H1 (cell line): ENCODE results near the gene PDXP. TPM values are rescaled to one million over a fixed set of nuclear protein-coding genes. Genes with fewer than 3 reads are reported as not detected.

Experiments used
- CTCF ChIA-PET: fragments of 300-600 bp; sonication (Branson Sonifier 250); formaldehyde crosslinking; loops from one replicate; lab custom pipeline; 2021; ENCODE audit not compliant: partially characterized antibody; lab: Charles Lee
- POLR2A ChIA-PET: fragments of 300-600 bp; sonication (Branson Sonifier 250); formaldehyde crosslinking; loops from one replicate; lab custom pipeline; 2021; ENCODE audit warnings: inconsistent platforms; ENCODE audit not compliant: partially characterized antibody; lab: Charles Lee
- DNase-seq, 2 experiments: peaks; one replicate each; pipeline versions ENCODE4 v3.0.0 to v3.0.0-alpha.2; 2010 to 2022; ENCODE audit warnings: low spot score in 2 of 2, low read depth in 1 of 2, mixed read lengths in 1 of 2
- FAIRE-seq: peaks from 2 replicates; lab custom pipeline; 2011; peaks lifted over from hg19 to GRCh38; lab: Jason Lieb, UNC
- H2AFZ ChIP-seq: 2 replicates; pipeline ENCODE4 v1.8.1; 2012; ENCODE audit warnings: low read length, inconsistent platforms
- H2AK5ac ChIP-seq: 2 replicates; pipeline ENCODE4 v1.6.1; 2013; ENCODE audit warnings: low read depth, low read length
- H2BK120ac ChIP-seq: replicated peaks from 2 replicates; pipeline ENCODE3; 2013; ENCODE audit warnings: low read depth, low read length, inconsistent platforms
- H2BK12ac ChIP-seq: 2 replicates; pipeline ENCODE4 v1.6.1; 2013; ENCODE audit warnings: low read depth, low read length
- H2BK15ac ChIP-seq: 2 replicates; pipeline ENCODE4 v1.6.1; 2013; ENCODE audit warnings: low read length
- H2BK20ac ChIP-seq: 2 replicates; pipeline ENCODE4 v1.6.1; 2013; ENCODE audit warnings: low read length
- H2BK5ac ChIP-seq: 2 replicates; pipeline ENCODE4 v1.6.1; 2013; ENCODE audit warnings: low read depth, low read length
- H3K14ac ChIP-seq: 2 replicates; pipeline ENCODE4 v1.6.1; 2013; ENCODE audit warnings: inconsistent platforms; ENCODE audit not compliant: insufficient read length
- H3K18ac ChIP-seq: 2 replicates; pipeline ENCODE4 v1.6.1; 2013; ENCODE audit warnings: low read length; ENCODE audit errors: extremely low read depth
- H3K23ac ChIP-seq: 2 replicates; pipeline ENCODE4 v1.6.1; 2013; ENCODE audit warnings: inconsistent platforms; ENCODE audit not compliant: insufficient read length
- H3K23me2 ChIP-seq: 2 replicates; pipeline ENCODE4 v1.6.1; 2013; ENCODE audit warnings: low read depth, low read length
- H3K27ac ChIP-seq: 2 replicates; pipeline ENCODE4 v1.6.1; 2011; ENCODE audit warnings: low read depth, low read length, inconsistent platforms
- H3K27me3 ChIP-seq, 4 experiments: replicated peaks in 1 of 4; 1 replicate in 1 of 4; 2 replicates in 3 of 4; pipeline versions ENCODE4 v1.6.1 to v1.8.1; 2011 to 2013; ENCODE audit warnings: low read length in 3 of 4, mild to moderate bottlenecking in 3 of 4, inconsistent platforms in 2 of 4, mixed read lengths in 2 of 4, moderate library complexity in 1 of 4; ENCODE audit not compliant: control insufficient read depth in 3 of 4, insufficient read depth in 3 of 4; ENCODE audit errors: extremely low read depth in 1 of 4
- H3K36me3 ChIP-seq, 4 experiments: 2 replicates each; pipeline versions ENCODE4 v1.6.1 to v1.8.1; 2011 to 2013; ENCODE audit warnings: mild to moderate bottlenecking in 4 of 4, low read length in 3 of 4, moderate library complexity in 2 of 4, control low read depth in 1 of 4, inconsistent platforms in 1 of 4; ENCODE audit not compliant: insufficient read depth in 4 of 4, control insufficient read depth in 2 of 4
- H3K4ac ChIP-seq: replicated peaks from 2 replicates; pipeline ENCODE3; 2013; ENCODE audit warnings: low read length, low read depth, mixed read lengths, inconsistent platforms; ENCODE audit not compliant: insufficient read length
- H3K4me1 ChIP-seq, 4 experiments: replicated peaks in 1 of 4; 1 replicate in 1 of 4; 2 replicates in 3 of 4; pipeline versions ENCODE4 v1.6.1 to v1.8.1; 2011 to 2013; ENCODE audit warnings: low read length in 3 of 4, inconsistent platforms in 2 of 4, mixed read lengths in 1 of 4; ENCODE audit not compliant: insufficient read depth in 4 of 4, control insufficient read depth in 3 of 4
- H3K4me2 ChIP-seq, 2 experiments: 2 replicates each; pipeline versions ENCODE4 v1.6.1 to v1.8.1; 2011 to 2013; ENCODE audit warnings: low read depth in 2 of 2, low read length in 2 of 2, control low read depth in 1 of 2, inconsistent platforms in 1 of 2, mild to moderate bottlenecking in 1 of 2; ENCODE audit not compliant: insufficient read depth in 1 of 2
- H3K4me3 ChIP-seq, 4 experiments: fragments of 200-600, 300-600 bp in 1 of 4; sonication (generic), shearing (Covaris generic), sonication (Bioruptor Twin) in 1 of 4; 2 replicates each; pipeline versions ENCODE4 v1.5.1 to v1.8.1; 2011 to 2016; ENCODE audit warnings: low read length in 4 of 4, low read depth in 3 of 4, control low read depth in 2 of 4, inconsistent platforms in 2 of 4, mild to moderate bottlenecking in 2 of 4, mixed read lengths in 1 of 4, moderate library complexity in 1 of 4; ENCODE audit not compliant: insufficient read depth in 2 of 4; ENCODE audit errors: extremely low read depth in 1 of 4
- H3K56ac ChIP-seq: replicated peaks from 2 replicates; pipeline ENCODE3; 2013; ENCODE audit warnings: low read depth, mild to moderate bottlenecking, mixed read lengths, low read length, inconsistent platforms; ENCODE audit not compliant: insufficient read length
- H3K79me1 ChIP-seq: 2 replicates; pipeline ENCODE4 v1.6.1; 2013; ENCODE audit warnings: low read depth, low read length, control low read depth
- H3K79me2 ChIP-seq, 2 experiments: 2 replicates each; pipeline versions ENCODE4 v1.6.1 to v1.8.1; 2012 to 2013; ENCODE audit warnings: low read length in 2 of 2, mild to moderate bottlenecking in 2 of 2, inconsistent platforms in 1 of 2; ENCODE audit not compliant: insufficient read depth in 2 of 2, control insufficient read depth in 1 of 2
- H3K9ac ChIP-seq, 4 experiments: replicated peaks in 1 of 4; 1 replicate in 1 of 4; 2 replicates in 3 of 4; pipeline versions ENCODE4 v1.6.1 to v1.8.1; 2011 to 2013; ENCODE audit warnings: low read depth in 3 of 4, low read length in 3 of 4, control low read depth in 2 of 4, mild to moderate bottlenecking in 2 of 4, moderate library complexity in 2 of 4, inconsistent platforms in 1 of 4; ENCODE audit errors: extremely low read depth in 1 of 4
- H3K9me3 ChIP-seq, 2 experiments: 2 replicates each; pipeline versions ENCODE4 v1.6.1 to v1.8.1; 2012 to 2013; ENCODE audit warnings: mild to moderate bottlenecking in 2 of 2, moderate library complexity in 2 of 2, control low read depth in 1 of 2, inconsistent platforms in 1 of 2, low read depth in 1 of 2, low read length in 1 of 2, mixed read lengths in 1 of 2; ENCODE audit not compliant: insufficient read depth in 2 of 2
- H4K20me1 ChIP-seq, 2 experiments: replicated peaks in 1 of 2; 2 replicates each; pipeline versions ENCODE3 to v1.8.1; 2011 to 2013; ENCODE audit warnings: inconsistent platforms in 2 of 2, low read length in 2 of 2, mild to moderate bottlenecking in 1 of 2; ENCODE audit not compliant: insufficient read depth in 2 of 2, control insufficient read depth in 1 of 2
- H4K5ac ChIP-seq: 2 replicates; pipeline ENCODE4 v1.6.1; 2013; ENCODE audit warnings: low read length, low read depth, mixed read lengths, inconsistent platforms; ENCODE audit not compliant: insufficient read length
- H4K8ac ChIP-seq: 2 replicates; pipeline ENCODE4 v1.8.0; 2013; ENCODE audit warnings: mild to moderate bottlenecking, moderate library complexity, low read length, inconsistent platforms; ENCODE audit not compliant: insufficient read depth; ENCODE audit errors: extremely low read depth
- H4K91ac ChIP-seq: replicated peaks from 2 replicates; pipeline ENCODE3; 2013; ENCODE audit warnings: low read length, mixed read lengths, inconsistent platforms; ENCODE audit not compliant: insufficient read length
- POLR2AphosphoS5 ChIP-seq: IDR thresholded peaks from 2 replicates; pipeline ENCODE4 v1.6.1; 2011; ENCODE audit warnings: low read depth, low read length
- RFX5 ChIP-seq: IDR thresholded peaks from 2 replicates; pipeline ENCODE4 v1.6.1; 2011; ENCODE audit warnings: low read depth, low read length, improper control_type of control experiment, borderline replicate concordance
- RXRA ChIP-seq: IDR thresholded peaks from 2 replicates; pipeline ENCODE4 v1.6.1; 2011; ENCODE audit warnings: low read depth, mild to moderate bottlenecking, low read length, moderate library complexity; ENCODE audit not compliant: insufficient read depth
- SIN3A ChIP-seq, 2 experiments: IDR thresholded peaks in 1 of 2; conservative IDR thresholded peaks in 1 of 2; 2 replicates each; pipeline ENCODE4 v1.6.1; 2011 to 2012; ENCODE audit warnings: low read length in 2 of 2, improper control_type of control experiment in 1 of 2, low read depth in 1 of 2, mild to moderate bottlenecking in 1 of 2
- WGBS, 2 experiments: shearing (Covaris generic) in 1 of 2; methylation state at CpG; one replicate each; pipeline versions ENCODE4 v1.1.6 to v1.1.7; 2013 to 2015; ENCODE audit warnings: low lambda C conversion rate in 2 of 2, mixed read lengths in 2 of 2, inconsistent platforms in 1 of 2, low coverage in 1 of 2, missing lambda C conversion rate in 1 of 2; ENCODE audit not compliant: insufficient replicate concordance in 2 of 2, insufficient coverage in 1 of 2, insufficient read length in 1 of 2; ENCODE audit errors: extremely low coverage in 1 of 2, missing lambda C conversion rate in 1 of 2; 5-methylcytosine and 5-hydroxymethylcytosine counted together
- polyA plus RNA-seq, 7 experiments: library from polyadenylated mRNA; depleted of rRNA in 3 of 7; stranded (reverse) in 5 of 7; unstranded in 2 of 7; fragments of >200 nt in 5 of 7; fragments of 200-250 nt in 2 of 7; gene quantifications; 1 replicate in 5 of 7; 2 replicates in 1 of 7; 4 replicates in 1 of 7; pipeline versions ENCODE4 v1.2.1 to v1.2.3, GENCODE V29; 2011 to 2013; ENCODE audit warnings: missing spikeins in 2 of 7, mixed read lengths in 2 of 7
- total RNA-seq: library from RNA; stranded (reverse); fragmentation: NEBNext Ultra II Directional; extraction: Animal tissue kit (Norgen Biotek cat#: 25700); gene quantifications from 2 replicates; pipeline ENCODE4 v1.2.1, GENCODE V29; 2021

The PDXP gene
- total and polyA plus RNA-seq, 2 of the 8 experiments (the other 6 are each of a cell fraction or from before 2014, with no cell fraction given), result 36.6 to 67.7 TPM

DNA sequence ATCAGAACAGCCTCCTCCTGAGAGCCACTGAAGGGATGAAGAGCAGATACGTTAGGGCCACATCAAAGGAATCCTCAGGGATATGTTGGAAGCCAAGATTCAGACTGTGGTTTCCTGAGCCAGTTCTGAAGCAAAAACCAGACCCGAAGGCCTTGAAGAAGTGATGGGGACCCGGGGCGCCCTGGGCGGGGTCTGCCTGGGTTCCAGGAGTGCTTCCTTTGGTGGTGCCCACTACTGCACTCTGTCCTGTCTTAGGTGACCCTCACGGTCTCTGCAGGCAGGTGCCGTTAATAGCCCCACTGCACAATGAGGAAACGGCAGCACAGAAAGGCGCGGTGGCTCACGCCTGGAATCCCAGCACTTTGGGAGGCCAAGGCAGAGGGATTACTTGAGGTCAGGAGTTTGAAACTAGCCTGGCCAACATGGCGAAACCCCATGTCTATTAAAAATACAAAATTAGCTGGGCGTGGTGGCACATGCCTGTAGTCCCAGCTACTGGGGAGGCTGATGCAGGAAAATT, 31.9 kb upstream of the PDXP start:
- H2BK120ac ChIP-seq, result no peak overlapping the region
- no peak overlapping the region for H3K4me3 ChIP-seq
- H2AFZ ChIP-seq, result no peak overlapping the region
- H3K79me1 ChIP-seq, result 0 out of 2 replicates have a peak, but pooled peaks cover 2% of the 10 kb centered on the region
- H3K27me3 ChIP-seq, result no peaks in the 10 kb centered on the region
- H3K9me3 ChIP-seq, result no peaks in the 10 kb centered on the region
- peaks cover 0 to 2% of the 10 kb centered on the region in 2 experiments for H4K20me1 ChIP-seq
- no peak overlapping the region for H3K4me2 ChIP-seq
- no peak overlapping the region for H2BK12ac ChIP-seq
- H3K18ac ChIP-seq, result no peak overlapping the region
- no peaks in the 10 kb centered on the region for H3K79me2 ChIP-seq
- H3K23me2 ChIP-seq, result no peaks in the 10 kb centered on the region
- WGBS, 2 experiments, result 90% methylated on average over 9 of the region's 13 CpGs; no CpG with 5 or more reads in 1 of the 2 experiments
- no peak overlapping the region for H4K8ac ChIP-seq
- H3K27ac ChIP-seq, result no peak overlapping the region
- H4K91ac ChIP-seq, result no peak overlapping the region
- H3K9ac ChIP-seq, result no peak overlapping the region
- peaks cover 0 to 3% (median 0%) of the 10 kb centered on the region in 4 experiments; a peak in 3 of 7 replicates for H3K4me1 ChIP-seq
- no peak overlapping the region for H3K23ac ChIP-seq
- H2BK15ac ChIP-seq, result no peak overlapping the region
- TF ChIP-seq RXRA (no peak), POLR2AphosphoS5 (no peak), SIN3A (conservative IDR thresholded peaks at IDR 0.05 in 1 of 2, IDR thresholded peaks at IDR 0.05 in 1 of 2; ENCODE audit: low read depth in 1 of 2, low read length in 2 of 2) (no peak), RFX5 (no peak)
- DNase-seq (no peak), FAIRE-seq (no peak)
- peaks cover 0 to 6% (median 2%) of the 10 kb centered on the region in 4 experiments; a peak in 2 of 8 replicates for H3K36me3 ChIP-seq
- no peak overlapping the region for H4K5ac ChIP-seq
- CTCF ChIA-PET, result interaction anchor here (0.6 to 11.1 kb wide), 7 partner anchors 11 to 32 kb away, joined by 3 to 140 read pairs (median 9); partner anchors contain the start of genes PDXP and SH3BP1
- no peak overlapping the region for H2BK5ac ChIP-seq
- POLR2A ChIA-PET, result interaction anchor here (1.1 to 7.6 kb wide), 9 partner anchors 8 to 123 kb away, joined by 3 to 63 read pairs (median 4); partner anchors contain the start of gene GGA1
- no peak overlapping the region for H2AK5ac ChIP-seq
- H3K14ac ChIP-seq, result no peak overlapping the region
- H3K4ac ChIP-seq, result no peak overlapping the region
- no peak overlapping the region for H3K56ac ChIP-seq
- H2BK20ac ChIP-seq, result no peak overlapping the region
